CD14-positive monocyte (primary cell): ENCODE measurements around the gene SEMA3A. TPM values are rescaled to one million over a fixed set of nuclear protein-coding genes. Genes with fewer than 3 reads are reported as not detected.

Experiments used
- DNase-seq, 3 donors: peaks; one replicate each; pipeline ENCODE4 v3.0.0-alpha.2; 2011 to 2022
- H2AFZ ChIP-seq: 2 replicates; pipeline ENCODE4 v1.6.0; 2012; ENCODE audit warnings: mild to moderate bottlenecking, low read depth, low read length, inconsistent platforms; ENCODE audit not compliant: insufficient read depth, poor library complexity, severe bottlenecking
- H3K27ac ChIP-seq, 2 donors: 1 replicate in 1 of 2; 2 replicates in 1 of 2; pipeline ENCODE4 v1.5.1; 2012 to 2013; ENCODE audit warnings: low read length in 2 of 2, control low read depth in 1 of 2, inconsistent platforms in 1 of 2, low read depth in 1 of 2, mild to moderate bottlenecking in 1 of 2
- H3K27me3 ChIP-seq, 2 donors: one replicate each; pipeline versions ENCODE4 v1.6.0 to v1.6.1; 2011 to 2013; ENCODE audit warnings: low read length in 2 of 2; ENCODE audit not compliant: control insufficient read depth in 2 of 2, insufficient read depth in 2 of 2
- H3K36me3 ChIP-seq, 2 donors: replicated peaks in 1 of 2; 1 replicate in 1 of 2; 2 replicates in 1 of 2; pipeline versions ENCODE4 v1.5.1 to v1.6.1; 2012 to 2013; ENCODE audit warnings: low read length in 2 of 2, control low read depth in 1 of 2, inconsistent platforms in 1 of 2, mild to moderate bottlenecking in 1 of 2; ENCODE audit not compliant: insufficient read depth in 2 of 2, control insufficient read depth in 1 of 2
- H3K4me1 ChIP-seq, 2 donors: 1 replicate in 1 of 2; 2 replicates in 1 of 2; pipeline versions ENCODE4 v1.5.1 to v1.6.1; 2012 to 2013; ENCODE audit warnings: low read length in 2 of 2, control low read depth in 1 of 2, inconsistent platforms in 1 of 2, mild to moderate bottlenecking in 1 of 2, moderate library complexity in 1 of 2; ENCODE audit not compliant: insufficient read depth in 2 of 2, control insufficient read depth in 1 of 2
- H3K4me2 ChIP-seq: replicated peaks from 2 replicates; pipeline ENCODE3; 2012; ENCODE audit warnings: low read length, moderate library complexity, mild to moderate bottlenecking; ENCODE audit not compliant: poor library complexity, severe bottlenecking; ENCODE audit errors: extremely low read depth
- H3K4me3 ChIP-seq, 3 experiments: fragments of 200-600 bp in 1 of 3; sonication (generic) in 1 of 3; replicated peaks in 1 of 3; 1 replicate in 2 of 3; 2 replicates in 1 of 3; pipeline ENCODE4 v1.5.1; 2011 to 2013; ENCODE audit warnings: low read length in 3 of 3, mild to moderate bottlenecking in 3 of 3, control low read depth in 2 of 3, low read depth in 2 of 3, inconsistent platforms in 1 of 3, moderate library complexity in 1 of 3
- H3K79me2 ChIP-seq: 2 replicates; pipeline ENCODE4 v1.6.0; 2012; ENCODE audit warnings: mild to moderate bottlenecking, control low read depth, inconsistent platforms, low read length, moderate library complexity; ENCODE audit not compliant: insufficient read depth
- H3K9ac ChIP-seq: 2 replicates; pipeline ENCODE4 v1.6.0; 2017; ENCODE audit warnings: low read length, mild to moderate bottlenecking; ENCODE audit not compliant: insufficient read depth, poor library complexity, severe bottlenecking
- H3K9me3 ChIP-seq, 2 donors: replicated peaks in 1 of 2; 1 replicate in 1 of 2; 2 replicates in 1 of 2; pipeline versions ENCODE4 v1.5.1 to v1.6.1; 2012 to 2013; ENCODE audit warnings: low read length in 2 of 2, control low read depth in 1 of 2; ENCODE audit not compliant: control insufficient read depth in 1 of 2, insufficient read depth in 1 of 2
- H4K20me1 ChIP-seq: 2 replicates; pipeline ENCODE4 v1.6.0; 2012; ENCODE audit warnings: mild to moderate bottlenecking, low read length, control low read depth, moderate library complexity; ENCODE audit not compliant: insufficient read depth
- H3K27ac Mint-ChIP-seq, 7 donors: one replicate each; pipeline ENCODE4 v1.8.0; 2020; ENCODE audit warnings: mild to moderate bottlenecking in 7 of 7, mixed read lengths in 7 of 7, moderate library complexity in 6 of 7, inconsistent platforms in 2 of 7
- H3K27me3 Mint-ChIP-seq, 3 donors: one replicate each; pipeline ENCODE4 v1.8.0; 2021 to 2022; ENCODE audit warnings: low read depth in 3 of 3, mild to moderate bottlenecking in 3 of 3, mixed read lengths in 3 of 3, moderate library complexity in 3 of 3, inconsistent platforms in 1 of 3
- H3K36me3 Mint-ChIP-seq, 2 donors: one replicate each; pipeline ENCODE4 v1.8.0; 2020; ENCODE audit warnings: mixed read lengths in 2 of 2, inconsistent platforms in 1 of 2, mild to moderate bottlenecking in 1 of 2
- H3K4me1 Mint-ChIP-seq: one replicate; pipeline ENCODE4 v1.8.0; 2020; ENCODE audit warnings: mild to moderate bottlenecking, mixed read lengths
- H3K4me3 Mint-ChIP-seq, 2 donors: one replicate each; pipeline ENCODE4 v1.8.0; 2020; ENCODE audit warnings: mild to moderate bottlenecking in 2 of 2, mixed read lengths in 2 of 2, moderate library complexity in 1 of 2
- H3K9me3 Mint-ChIP-seq, 7 donors: one replicate each; pipeline ENCODE4 v1.8.0; 2020 to 2022; ENCODE audit warnings: mixed read lengths in 7 of 7, mild to moderate bottlenecking in 6 of 7, moderate library complexity in 6 of 7, inconsistent platforms in 2 of 7
- CTCF ChIP-seq: fragments of 200-600 bp; IDR thresholded peaks from one replicate; pipeline ENCODE4 v1.8.0; 2022; ENCODE audit warnings: antibody characterized with exemption, mild to moderate bottlenecking
- WGBS: methylation state at CpG from one replicate; pipeline ENCODE4 v1.1.5; 2013; ENCODE audit warnings: missing lambda C conversion rate; ENCODE audit not compliant: insufficient coverage; 5-methylcytosine and 5-hydroxymethylcytosine counted together
- intact Hi-C, 2 donors: fragments of 100-400 bp; cut with micrococcal nuclease; formaldehyde crosslinking; loops; one replicate each; pipeline versions ENCODE4 v1.15.0 to v1.15.1; 2023
- polyA plus RNA-seq, 3 donors: library from polyadenylated mRNA; depleted of rRNA in 1 of 3; unstranded in 2 of 3; stranded (reverse) in 1 of 3; fragments of 300-500 nt in 2 of 3; fragments of >200 nt in 1 of 3; fragmentation: Illumina TruSeq in 2 of 3; gene quantifications; 1 replicate in 2 of 3; 2 replicates in 1 of 3; pipeline ENCODE4 v1.2.3, GENCODE V29; 2012 to 2021

Gene SEMA3A
- polyA plus RNA-seq, 3 donors: 0.03 TPM; not detected in 2

GRCh38 chr7:84191261-84191660 lies 3.3 kb downstream of the SEMA3A start:
- Mint-ChIP-seq H3K9me3 (peaks cover 0 to 3% (median 0%) of the 10 kb centered on the region in 7 donors), H3K4me3 (no peak overlapping the region), H3K27me3 (peaks cover 1 to 10% (median 8%) of the 10 kb centered on the region in 3 donors), H3K4me1 (peaks cover 22% of the 10 kb centered on the region), H3K27ac (no peak overlapping the region), H3K36me3 (no peaks in the 10 kb centered on the region)
- DNase-seq: no peak
- no peaks in the 10 kb centered on the region for H3K27me3 ChIP-seq
- H2AFZ ChIP-seq: no peak overlapping the region
- intact Hi-C loops: no loop called here
- no peaks in the 10 kb centered on the region for H4K20me1 ChIP-seq
- TF ChIP-seq CTCF: no peak
- H3K4me2 ChIP-seq: no peak overlapping the region
- H3K4me1 ChIP-seq: peaks cover 5 to 6% of the 10 kb centered on the region in 2 donors
- H3K9me3 ChIP-seq: no peaks in the 10 kb centered on the region
- no peak overlapping the region for H3K4me3 ChIP-seq
- H3K9ac ChIP-seq: no peak overlapping the region
- H3K79me2 ChIP-seq: no peaks in the 10 kb centered on the region
- no peaks in the 10 kb centered on the region for H3K36me3 ChIP-seq
- H3K27ac ChIP-seq: no peak overlapping the region

- Histone ChIP-seq H2AFZ (no peak overlapping the region), H4K20me1 (no peaks in the 10 kb centered on the region), H3K4me3 (no peak overlapping the region), H3K27me3 (no peaks in the 10 kb centered on the region), H3K27ac (no peak overlapping the region), H3K4me2 (no peak overlapping the region), H3K9me3 (no peaks in the 10 kb centered on the region), H3K79me2 (no peaks in the 10 kb centered on the region), H3K4me1 (peaks cover 5 to 6% of the 10 kb centered on the region in 2 donors), H3K36me3 (no peaks in the 10 kb centered on the region), H3K9ac (no peak overlapping the region)
- Mint-ChIP-seq H3K4me1 (peaks cover 11% of the 10 kb centered on the region), H3K4me3 (no peak overlapping the region), H3K27me3 (peaks cover 0 to 6% (median 2%) of the 10 kb centered on the region in 3 donors), H3K36me3 (no peaks in the 10 kb centered on the region), H3K27ac (no peak overlapping the region), H3K9me3 (peaks cover 0 to 3% (median 0%) of the 10 kb centered on the region in 7 donors)
- intact Hi-C loops: no loop called here
- TF ChIP-seq CTCF: no peak
- no CpG with 5 or more reads among the region's 1 CpG for whole genome bisulfite sequencing
- DNase-seq: no peak
Observed at GRCh38 chr7:84190016-84190705, 4.4 kb downstream of the SEMA3A start.
